Gastrocnemius medialis (tissue), 4 donors: Measurements from ENCODE around the gene ASB18. TPM values are rescaled to one million over a fixed set of nuclear protein-coding genes. Genes with fewer than 3 reads are reported as not detected.
A peak's percentile ranks its signal among the peaks of the same experiment; 100 is the strongest.

Source experiments
- ATAC-seq, 2 donors: fragments of 150-250 bp; one replicate each; pipeline ENCODE4 v1.9.1; 2016
- DNase-seq, 2 donors: peaks; one replicate each; pipeline ENCODE4 v3.0.0-alpha.2; 2019
- H3K27ac ChIP-seq, 4 donors: fragments of 200-600 bp; sonication (generic); 1 replicate in 1 of 4; 2 replicates in 3 of 4; pipeline ENCODE4 v1.5.1; 2016 to 2018; ENCODE audit warnings: mild to moderate bottlenecking in 2 of 4, moderate library complexity in 1 of 4
- H3K27me3 ChIP-seq, 3 donors: fragments of 200-600 bp; sonication (generic) in 2 of 3; 1 replicate in 1 of 3; 2 replicates in 2 of 3; pipeline versions ENCODE4 v1.5.1 to v1.6.0; 2016 to 2019; ENCODE audit warnings: mild to moderate bottlenecking in 1 of 3, moderate library complexity in 1 of 3
- H3K36me3 ChIP-seq, 2 donors: fragments of 200-600 bp; sonication (generic) in 1 of 2; one replicate each; pipeline ENCODE4 v1.5.1; 2017 to 2018
- H3K4me1 ChIP-seq, 2 donors: fragments of 200-600 bp; sonication (generic) in 1 of 2; one replicate each; pipeline ENCODE4 v1.5.1; 2016 to 2017; ENCODE audit warnings: mild to moderate bottlenecking in 2 of 2
- H3K4me3 ChIP-seq, 4 donors: fragments of 200-600 bp; sonication (generic) in 3 of 4; 1 replicate in 1 of 4; 2 replicates in 3 of 4; pipeline ENCODE4 v1.5.1; 2016 to 2019; ENCODE audit warnings: mild to moderate bottlenecking in 2 of 4
- H3K9me3 ChIP-seq, 3 donors: fragments of 200-600 bp; sonication (generic) in 2 of 3; 1 replicate in 1 of 3; 2 replicates in 2 of 3; pipeline ENCODE4 v1.5.1; 2016 to 2019
- CTCF ChIP-seq, 5 experiments: fragments of 450-650 bp in 3 of 5; fragments of 200-600 bp in 2 of 5; sonication (generic) in 2 of 5; IDR thresholded peaks in 4 of 5; conservative IDR thresholded peaks in 1 of 5; 1 replicate in 4 of 5; 2 replicates in 1 of 5; pipeline ENCODE4 v1.5.1; 2016 to 2019; ENCODE audit warnings: antibody characterized with exemption in 5 of 5, mild to moderate bottlenecking in 3 of 5, moderate library complexity in 3 of 5
- POLR2A ChIP-seq, 2 donors: fragments of 450-650 bp; IDR thresholded peaks; one replicate each; pipeline ENCODE4 v1.6.1; 2017; ENCODE audit warnings: antibody characterized with exemption in 2 of 2, mild to moderate bottlenecking in 2 of 2, moderate library complexity in 2 of 2
- in situ Hi-C, 4 donors: fragments of 200-750 bp; cut with MboI; loops; one replicate each; pipeline versions ENCODE4 v1.15.0 to v1.8.0; 2017; ENCODE audit warnings: low sequenced_read_pairs in 4 of 4
- intact Hi-C: fragments of 100-400 bp; cut with DNase I; formaldehyde crosslinking; loops from one replicate; pipeline ENCODE4 v1.15.1; 2023; ENCODE audit warnings: low total_unique reads
- total RNA-seq, 4 donors: library from RNA; depleted of rRNA; stranded (reverse); fragments of >200 nt; gene quantifications; one replicate each; pipeline versions ENCODE4 v1.1.0 to v1.2.3, GENCODE V29; 2016

The ASB18 gene
- total RNA-seq, 4 donors from 2014 or later: 0.16 to 0.17 TPM; not detected in 2

GRCh38 chr2:236303935-236304334 lies 39.7 kb upstream of the ASB18 start:
- TF ChIP-seq POLR2A (IDR thresholded peaks at IDR 0.05): no peak
- TF ChIP-seq CTCF (IDR thresholded peaks at IDR 0.05 in 4 of 5, conservative IDR thresholded peaks at IDR 0.05 in 1 of 5): no peak
- Histone ChIP-seq H3K4me3 (no peak overlapping the region), H3K27ac (no peak overlapping the region), H3K36me3 (no peaks in the 10 kb centered on the region), H3K27me3 (no peaks in the 10 kb centered on the region), H3K4me1 (peaks cover 16% of the 10 kb centered on the region in 2 donors), H3K9me3 (no peaks in the 10 kb centered on the region)
- DNase-seq (no peak), ATAC-seq (no peak)
- in situ Hi-C loops: no loop called here
- intact Hi-C loops: loop anchor here (2.0 to 10.0 kb wide), 2 partner anchors 39 to 69 kb away; partner anchors contain the start of gene ASB18

- in situ Hi-C loops (no loop called here), intact Hi-C loops (loop anchor here (2.0 to 10.0 kb wide), 2 partner anchors 38 to 68 kb away; partner anchors contain the start of gene ASB18)
- H3K4me3 ChIP-seq: no peak overlapping the region
- ATAC-seq: peak; percentile 98
- TF ChIP-seq POLR2A (IDR thresholded peaks at IDR 0.05): no peak
- no peak for TF ChIP-seq CTCF (IDR thresholded peaks at IDR 0.05 in 4 of 5, conservative IDR thresholded peaks at IDR 0.05 in 1 of 5)
- H3K27me3 ChIP-seq: no peaks in the 10 kb centered on the region
- DNase-seq: peak in 1 of 2 donors; percentile 31
- H3K4me1 ChIP-seq: peaks cover 16% of the 10 kb centered on the region in 2 donors
- H3K27ac ChIP-seq: peak overlapping the region in 1 of 4 donors; percentile 57
- H3K9me3 ChIP-seq: no peaks in the 10 kb centered on the region
- no peaks in the 10 kb centered on the region for H3K36me3 ChIP-seq
Observed at GRCh38 chr2:236302555-236302954, 38.3 kb upstream of the ASB18 start.

GRCh38 chr2:236298924-236299475 lies 34.8 kb upstream of the ASB18 start:
- TF ChIP-seq POLR2A (IDR thresholded peaks at IDR 0.05): no peak
- no peak for TF ChIP-seq CTCF (IDR thresholded peaks at IDR 0.05 in 4 of 5, conservative IDR thresholded peaks at IDR 0.05 in 1 of 5)
- ATAC-seq: no peak
- Histone ChIP-seq H3K4me1 (peaks cover 16% of the 10 kb centered on the region in 2 donors), H3K36me3 (no peaks in the 10 kb centered on the region), H3K27me3 (no peaks in the 10 kb centered on the region), H3K27ac (no peak overlapping the region), H3K9me3 (no peaks in the 10 kb centered on the region), H3K4me3 (no peak overlapping the region)
- no peak for DNase-seq
- in situ Hi-C loops: no loop called here
- intact Hi-C loops: no loop called here

GRCh38 chr2:236295481-236295880 lies 31.3 kb upstream of the ASB18 start:
- no peak overlapping the region for H3K4me3 ChIP-seq
- ATAC-seq (no peak), DNase-seq (no peak)
- TF ChIP-seq POLR2A (IDR thresholded peaks at IDR 0.05) (no peak), CTCF (IDR thresholded peaks at IDR 0.05 in 4 of 5, conservative IDR thresholded peaks at IDR 0.05 in 1 of 5) (no peak)
- H3K36me3 ChIP-seq: no peaks in the 10 kb centered on the region
- no peaks in the 10 kb centered on the region for H3K27me3 ChIP-seq
- intact Hi-C loops: no loop called here
- H3K9me3 ChIP-seq: no peaks in the 10 kb centered on the region
- in situ Hi-C loops: no loop called here
- no peaks in the 10 kb centered on the region for H3K4me1 ChIP-seq
- H3K27ac ChIP-seq: no peak overlapping the region

GRCh38 chr2:236294647-236295046 lies 30.4 kb upstream of the ASB18 start:
- ATAC-seq (no peak), DNase-seq (no peak)
- Histone ChIP-seq H3K27me3 (no peaks in the 10 kb centered on the region), H3K9me3 (no peaks in the 10 kb centered on the region), H3K4me1 (no peaks in the 10 kb centered on the region), H3K36me3 (no peaks in the 10 kb centered on the region), H3K27ac (no peak overlapping the region), H3K4me3 (no peak overlapping the region)
- in situ Hi-C loops: no loop called here
- no peak for TF ChIP-seq CTCF (IDR thresholded peaks at IDR 0.05 in 4 of 5, conservative IDR thresholded peaks at IDR 0.05 in 1 of 5)
- TF ChIP-seq POLR2A (IDR thresholded peaks at IDR 0.05): no peak
- intact Hi-C loops: no loop called here
